ENCODE measurements around the gene FHL1.

FHL1 gene

DNA sequence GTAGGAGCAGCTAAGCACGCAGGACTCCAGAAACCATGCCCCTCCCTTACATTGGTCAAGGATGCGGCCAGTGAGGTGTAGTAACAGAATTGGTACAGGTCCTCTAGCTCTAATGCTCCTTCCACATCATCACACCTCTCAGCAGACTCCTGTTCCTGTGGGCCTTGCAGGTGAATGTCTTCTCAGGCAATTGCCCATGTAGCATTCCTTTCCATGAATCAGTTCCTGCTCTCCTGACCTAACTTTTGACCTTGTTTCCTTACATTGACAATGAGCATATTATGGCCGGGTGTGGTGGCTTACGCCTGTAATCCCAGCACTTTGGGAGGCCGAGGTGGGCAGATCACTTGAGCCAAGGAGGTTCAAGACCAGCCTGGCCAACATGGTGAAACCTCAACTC lies 72.6 kb downstream of the FHL1 start:
- ChIA-PET POLR2A (no interaction called here), CTCF (interaction anchor here (1.3 to 1.4 kb wide), 2 partner anchors 11 to 192 kb away, joined by 3 read pairs; no protein-coding TSS in a partner anchor)
- no peak for TF ChIP-seq CTCF (IDR thresholded peaks at IDR 0.05; ENCODE audit: insufficient read depth, low read length, missing control alignments)
- no peak for DNase-seq (ENCODE audit: low read depth, low spot score)
- no peak overlapping the region for H3K4me3 ChIP-seq (ENCODE audit: low read depth, low read length)

- no peak for DNase-seq (ENCODE audit: low read depth, low spot score)
- ChIA-PET CTCF (no interaction called here), POLR2A (no interaction called here)
- no peak for TF ChIP-seq CTCF (IDR thresholded peaks at IDR 0.05; ENCODE audit: insufficient read depth, low read length, missing control alignments)
- H3K4me3 ChIP-seq (ENCODE audit: low read depth, low read length), result no peak overlapping the region
Observed at GRCh38 chrX:136220540-136220939, 73.2 kb downstream of the FHL1 start.

GRCh38 chrX:136220951-136221350 lies 73.6 kb downstream of the FHL1 start:
- POLR2A ChIA-PET, result no interaction called here
- H3K4me3 ChIP-seq (ENCODE audit: low read depth, low read length), result no peak overlapping the region
- CTCF ChIA-PET, result no interaction called here
- TF ChIP-seq CTCF (IDR thresholded peaks at IDR 0.05; ENCODE audit: insufficient read depth, low read length, missing control alignments), result no peak
- no peak for DNase-seq (ENCODE audit: low read depth, low spot score)

DNA sequence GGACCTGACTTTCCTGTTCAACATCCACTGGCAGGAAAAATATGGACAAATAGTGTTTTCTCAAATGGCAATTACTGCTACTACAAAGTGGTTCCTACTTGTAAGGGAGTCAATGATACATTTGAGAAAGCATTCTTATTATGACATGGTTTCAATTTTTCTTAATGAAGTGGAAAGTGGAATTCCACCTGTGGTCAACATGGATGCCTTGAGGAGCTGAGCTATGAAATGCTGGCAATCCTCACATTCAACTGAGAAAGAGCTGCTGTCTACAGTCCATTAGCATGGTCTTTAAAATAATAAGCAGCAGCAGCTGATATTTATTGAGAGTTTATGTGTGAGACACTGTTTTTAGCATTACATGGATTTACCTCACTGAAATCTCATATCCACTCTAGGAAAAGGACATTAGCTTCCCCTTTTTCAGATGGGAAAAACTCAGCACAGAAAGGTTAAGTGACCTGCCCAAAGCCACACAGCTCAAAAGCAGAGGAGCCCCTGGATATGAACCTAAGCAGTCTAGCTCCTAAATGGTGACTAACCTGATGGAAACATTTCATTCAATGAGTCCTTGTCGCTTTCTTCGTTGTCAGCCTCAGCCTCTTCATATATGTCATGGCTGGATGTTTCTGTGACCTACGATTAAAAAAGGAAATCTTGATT lies 74.6 kb downstream of the FHL1 start:
- ChIA-PET POLR2A (no interaction called here), CTCF (interaction anchor here (1.6 kb wide), 1 partner anchor 193 kb away, joined by 7 read pairs; no protein-coding TSS in a partner anchor)
- no peak overlapping the region for H3K4me3 ChIP-seq (ENCODE audit: low read depth, low read length)
- no peak for DNase-seq (ENCODE audit: low read depth, low spot score)
- TF ChIP-seq CTCF (IDR thresholded peaks at IDR 0.05; ENCODE audit: insufficient read depth, low read length, missing control alignments), result no peak

DNA sequence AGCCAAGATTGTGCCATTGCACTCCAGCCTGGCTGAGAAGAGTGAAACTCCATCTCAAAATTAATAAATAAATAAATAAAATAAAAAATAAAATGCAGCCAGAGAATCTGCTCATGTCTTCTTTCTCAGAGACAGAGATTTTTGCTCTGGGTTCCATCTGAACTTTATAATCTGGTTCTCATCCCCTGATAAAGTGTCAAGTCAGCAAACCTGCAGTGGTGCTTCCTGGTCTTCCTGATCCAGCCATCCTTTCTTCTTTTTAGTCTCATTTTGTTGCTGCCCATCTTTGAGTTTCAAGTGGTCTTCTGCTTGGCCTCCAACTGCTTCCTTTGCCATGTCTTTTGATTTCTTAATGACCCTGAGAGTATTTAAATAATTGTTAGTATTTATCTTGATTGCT lies 79.7 kb downstream of the FHL1 start:
- no peak for TF ChIP-seq CTCF (IDR thresholded peaks at IDR 0.05; ENCODE audit: insufficient read depth, low read length, missing control alignments)
- no peak for DNase-seq (ENCODE audit: low read depth, low spot score)
- POLR2A ChIA-PET, result no interaction called here
- CTCF ChIA-PET, result no interaction called here
- no peak overlapping the region for H3K4me3 ChIP-seq (ENCODE audit: low read depth, low read length)

DNA sequence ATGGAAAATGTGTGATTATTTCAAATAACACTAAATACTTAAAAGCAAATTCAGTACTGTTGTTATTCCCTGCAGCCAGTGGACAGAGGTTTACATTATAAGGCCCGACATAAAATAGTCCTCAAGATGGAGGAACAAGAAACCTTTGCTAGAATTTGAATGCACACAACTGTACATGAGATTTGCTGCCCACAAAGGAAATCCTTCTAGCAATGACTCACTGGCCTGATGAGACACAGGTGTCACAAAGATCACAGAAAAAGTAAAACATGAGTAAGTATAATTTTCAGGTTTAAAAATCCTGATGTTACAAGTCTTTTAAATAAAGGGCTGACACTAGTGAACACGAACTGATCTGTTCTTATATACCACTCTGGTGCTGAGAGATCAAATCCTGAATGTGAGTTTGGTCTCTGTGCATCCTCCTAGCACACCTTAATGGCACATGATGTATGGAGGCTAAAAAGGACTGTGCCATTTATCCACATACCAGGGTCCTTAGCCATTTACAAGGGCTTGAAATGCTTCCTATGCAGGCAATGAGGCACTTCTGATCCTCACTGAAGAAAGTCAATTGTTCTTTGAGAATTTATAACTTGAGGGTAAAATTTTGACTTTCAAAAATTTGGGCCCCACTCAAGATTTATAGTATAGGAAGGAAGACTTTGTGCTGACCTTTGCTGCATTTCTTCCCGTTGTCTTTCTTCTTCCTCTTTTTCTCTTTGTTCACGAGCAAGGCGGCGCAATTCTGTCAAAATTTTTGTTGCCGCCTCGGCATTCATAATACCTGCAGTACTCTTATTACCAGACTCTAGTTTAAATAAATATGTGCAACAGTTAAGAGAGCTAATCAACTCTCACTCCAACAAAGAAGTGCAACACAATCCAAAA lies 80.9 kb downstream of the FHL1 start:
- CTCF ChIA-PET, result interaction anchor here (1.0 to 1.1 kb wide), 2 partner anchors 40 to 65 kb away, joined by 3 to 4 read pairs; no protein-coding TSS in a partner anchor
- no peak for TF ChIP-seq CTCF (IDR thresholded peaks at IDR 0.05; ENCODE audit: insufficient read depth, low read length, missing control alignments)
- no peak for DNase-seq (ENCODE audit: low read depth, low spot score)
- no peak overlapping the region for H3K4me3 ChIP-seq (ENCODE audit: low read depth, low read length)
- POLR2A ChIA-PET, result no interaction called here

All from AG04449 (cell line).